Brain pericyte (primary cell): ENCODE results near the gene BRAT1.

Source experiments
- DNase-seq: peaks from one replicate; pipeline ENCODE4 v3.0.0-alpha.2; 2012; ENCODE audit warnings: low read depth, low spot score

BRAT1 gene

DNA sequence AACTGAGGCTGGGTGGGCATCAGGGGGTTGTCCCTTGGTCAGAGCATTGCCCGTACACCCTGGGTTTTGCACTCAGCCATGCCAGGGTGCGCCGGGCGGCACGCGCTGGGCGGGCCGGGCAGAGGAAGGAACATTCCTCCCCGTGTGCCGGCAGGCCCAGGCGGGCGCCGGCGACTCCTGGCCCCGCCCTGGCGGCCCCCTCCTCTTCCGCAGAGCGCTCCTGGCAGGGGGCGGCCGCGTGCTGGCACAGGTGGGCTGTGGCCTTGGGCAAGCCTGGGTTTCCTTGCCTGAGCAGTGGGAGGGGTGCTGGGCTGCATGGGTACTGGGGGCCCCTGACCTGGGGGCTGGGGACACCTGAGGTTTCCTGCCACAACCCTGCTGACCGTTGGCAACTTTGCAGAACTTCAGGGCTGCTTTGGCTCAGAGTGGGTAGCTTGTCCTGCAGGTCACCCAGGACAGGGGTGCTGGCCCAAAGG lies 31.8 kb downstream of the BRAT1 start:
- DNase-seq = no peak

DNA sequence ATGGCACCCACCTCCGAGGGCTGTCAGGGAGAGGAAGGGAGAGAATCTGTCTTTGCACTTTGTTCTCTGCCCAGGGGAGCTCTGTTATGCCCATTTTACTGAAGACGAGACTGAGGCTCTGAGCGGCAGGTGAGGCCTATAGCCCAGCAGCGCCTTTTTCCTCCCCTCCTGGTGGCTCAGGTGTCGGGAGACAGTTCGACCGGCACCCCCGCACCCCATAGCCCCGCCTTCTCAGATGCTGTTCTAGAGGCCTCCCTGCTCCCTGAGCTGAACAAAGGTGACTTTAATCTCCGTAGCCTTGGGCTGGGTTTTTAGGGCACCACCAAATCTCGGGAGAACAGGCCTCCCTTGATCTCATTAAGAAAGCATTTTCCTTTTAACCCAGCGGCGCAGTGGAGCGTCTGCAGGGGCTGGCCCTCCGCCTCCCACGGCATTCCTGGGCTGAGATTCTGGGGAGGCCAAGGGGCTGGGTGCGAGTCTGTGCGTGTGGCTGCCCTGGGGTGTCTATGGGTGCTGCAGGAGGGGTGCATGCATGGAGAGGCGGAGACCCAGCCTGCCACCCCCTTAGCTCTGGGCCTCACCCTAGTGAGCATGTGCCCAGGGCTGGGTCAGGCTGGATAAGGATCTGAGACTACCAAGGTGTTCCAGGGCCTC lies 32.4 kb downstream of the BRAT1 start:
- DNase-seq = no peak

DNA sequence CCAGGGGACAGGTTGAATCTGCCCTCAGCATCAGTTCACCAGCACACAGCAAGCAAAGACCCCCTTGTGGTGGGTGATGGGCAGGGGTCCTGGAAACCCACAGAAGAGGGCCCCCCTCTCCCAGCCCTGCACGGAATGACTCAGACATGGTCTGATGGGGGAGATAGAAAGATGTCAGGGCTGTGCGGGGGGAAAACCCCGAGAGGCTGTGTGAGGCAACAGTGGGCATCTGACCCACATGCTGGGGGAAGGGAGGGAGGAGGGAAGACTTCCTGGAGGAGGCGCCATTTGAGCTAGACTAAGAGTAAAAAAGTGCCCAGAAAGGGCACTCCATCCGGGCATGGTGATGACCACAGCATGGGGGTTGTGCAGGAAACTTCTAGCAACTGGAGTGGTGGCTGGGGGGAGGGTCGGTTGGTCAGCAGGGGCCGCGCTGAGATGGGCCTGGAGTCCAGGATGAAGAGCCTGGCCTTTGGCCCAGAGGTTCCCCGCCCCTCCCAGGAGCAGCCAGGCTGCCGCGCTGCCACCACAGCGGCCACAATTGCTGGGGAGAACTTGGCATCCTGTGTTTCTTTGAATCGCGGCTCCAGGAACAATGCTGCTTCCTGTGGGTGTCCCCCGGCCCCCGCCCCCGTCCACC lies 33.3 kb downstream of the BRAT1 start:
- DNase-seq = no peak

DNA sequence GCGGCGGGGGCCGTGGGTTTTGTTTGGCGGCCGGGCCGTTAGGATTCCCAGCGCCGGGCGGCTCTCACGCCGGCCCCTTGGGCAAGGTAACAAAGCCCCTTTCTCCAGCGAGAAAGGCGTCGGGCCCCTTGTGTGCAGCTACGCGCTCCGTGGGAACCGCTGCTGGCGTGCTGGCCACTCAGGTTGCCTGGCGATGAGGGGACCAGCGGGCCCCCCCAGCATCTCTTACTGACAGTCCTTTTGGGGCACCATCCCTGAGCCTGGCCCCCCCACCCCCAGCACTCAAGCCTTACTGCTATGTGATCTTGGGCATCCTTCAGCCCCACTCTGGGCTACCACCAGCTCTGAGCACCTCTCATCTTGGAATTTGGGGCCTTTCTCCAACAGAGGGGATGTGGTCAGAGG lies 34.0 kb downstream of the BRAT1 start:
- no peak for DNase-seq

DNA sequence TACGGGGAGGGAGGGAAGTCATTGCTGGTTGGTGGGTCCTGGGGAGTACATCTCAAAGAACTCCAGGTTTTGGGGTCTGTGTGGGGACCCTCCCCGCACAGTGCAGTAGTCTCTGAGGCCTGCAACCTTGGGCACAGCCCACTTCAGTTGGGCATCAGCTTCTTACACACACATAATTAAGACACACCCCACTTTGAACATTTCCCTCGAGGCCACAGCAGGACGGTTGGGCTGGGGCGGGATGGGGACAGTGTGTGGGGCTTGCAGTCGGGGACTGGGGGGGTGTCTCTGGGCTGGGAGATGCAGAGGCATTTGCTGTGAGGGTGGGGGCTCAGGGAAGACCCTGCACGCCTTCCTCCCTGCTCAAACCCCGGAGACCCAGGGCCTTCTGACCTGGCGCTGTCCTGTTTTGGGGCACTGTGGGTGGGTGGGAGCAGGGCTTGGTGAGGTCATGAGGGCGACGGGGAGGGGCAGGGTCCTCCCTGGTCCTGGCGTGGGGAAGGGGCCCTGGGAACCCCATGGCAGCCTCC lies 34.5 kb downstream of the BRAT1 start:
- no peak for DNase-seq

DNA sequence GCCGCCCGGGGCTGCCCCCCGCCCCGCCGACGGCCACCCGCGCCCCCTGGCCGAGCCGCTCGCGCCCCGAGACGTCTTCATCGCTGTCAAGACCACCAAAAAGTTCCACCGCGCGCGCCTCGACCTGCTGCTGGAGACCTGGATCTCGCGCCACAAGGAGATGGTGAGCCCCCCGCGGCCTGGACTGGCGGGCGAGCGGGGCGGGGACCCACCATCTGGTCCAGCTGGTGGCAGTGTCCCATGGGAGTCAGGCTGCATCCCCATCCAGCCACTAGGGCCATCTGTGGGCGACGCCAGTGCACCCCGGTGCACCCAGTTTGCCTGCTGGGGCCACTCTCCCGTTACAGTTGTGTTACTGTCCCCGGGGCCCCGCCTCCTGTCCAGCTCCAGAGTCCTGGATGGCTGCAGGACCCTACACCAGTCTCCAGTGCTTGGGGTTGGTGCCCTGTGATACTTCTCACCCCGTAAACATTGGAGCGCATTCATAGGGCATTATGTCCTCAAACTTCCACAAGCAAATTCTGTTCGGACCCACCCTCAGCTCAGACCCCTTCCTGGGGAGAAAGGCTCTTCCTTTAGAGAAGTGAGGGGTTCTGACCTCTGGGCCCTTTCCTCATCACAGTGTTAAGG lies 35.1 kb downstream of the BRAT1 start:
- no peak for DNase-seq

DNA sequence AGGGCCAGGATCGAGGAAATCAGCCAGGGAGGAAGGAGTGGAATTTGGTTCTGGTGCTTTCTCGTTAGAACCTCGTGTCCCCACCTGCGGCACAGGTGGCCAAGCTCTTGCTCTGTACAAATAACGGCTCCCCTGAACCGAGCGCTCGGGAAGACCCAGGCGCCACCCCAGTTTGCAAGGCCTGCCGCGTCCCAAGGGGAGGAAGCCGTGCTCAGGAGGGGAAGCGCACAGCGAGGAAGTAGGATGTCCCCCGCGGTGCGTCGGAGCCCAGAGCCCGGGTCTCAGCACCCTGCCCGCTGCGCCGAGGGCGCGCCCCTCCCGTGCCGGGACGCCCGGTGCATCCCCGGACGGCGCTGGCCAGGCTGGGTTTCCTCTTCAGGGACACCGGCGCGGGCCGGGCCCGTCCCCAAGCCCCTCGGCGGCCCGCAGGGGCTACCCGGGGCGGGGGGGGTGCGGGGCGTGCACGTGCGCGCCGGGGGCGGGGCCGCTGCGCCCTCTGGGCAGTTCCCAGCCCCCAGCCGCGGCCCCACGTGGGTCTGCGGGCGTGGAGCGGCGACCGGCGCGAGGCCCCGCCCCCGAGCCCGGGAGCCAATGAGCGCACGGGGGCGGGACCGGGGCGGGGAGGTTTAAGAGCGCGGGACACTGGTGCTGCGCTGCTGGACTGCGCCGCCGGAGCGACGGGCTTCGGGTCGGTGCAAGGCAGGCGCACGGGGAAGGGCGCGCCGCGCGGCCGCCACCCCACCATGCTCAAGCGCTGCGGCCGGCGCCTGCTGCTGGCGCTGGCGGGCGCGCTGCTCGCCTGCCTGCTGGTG lies 36.0 kb downstream of the BRAT1 start, which contains the start of gene LFNG:
TSS of gene LFNG (plus strand) at position 656 of the 812 bp plus-strand sequence. CDS start at position 744, 88 bp downstream.
- DNase-seq = no peak

DNA sequence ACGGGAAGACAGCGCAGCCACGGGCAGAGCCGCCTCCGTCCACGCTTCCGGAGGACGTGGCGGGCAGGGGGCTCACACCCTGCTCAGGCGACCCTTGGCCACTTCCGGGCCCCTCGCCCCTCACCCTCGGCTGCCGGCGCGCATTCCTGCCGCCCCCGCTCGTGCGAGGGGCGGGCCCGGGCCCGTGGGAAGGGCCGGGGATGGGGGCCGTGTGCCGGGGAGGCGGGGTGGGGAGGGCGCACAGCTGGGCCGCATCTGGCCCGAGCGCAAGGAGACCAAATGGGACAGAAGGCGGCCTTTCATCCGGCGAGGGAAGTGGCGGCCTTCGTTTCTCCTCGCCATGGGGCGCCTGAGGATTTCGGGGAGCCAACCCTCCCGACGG lies 36.6 kb downstream of the BRAT1 start:
- DNase-seq = no peak

DNA sequence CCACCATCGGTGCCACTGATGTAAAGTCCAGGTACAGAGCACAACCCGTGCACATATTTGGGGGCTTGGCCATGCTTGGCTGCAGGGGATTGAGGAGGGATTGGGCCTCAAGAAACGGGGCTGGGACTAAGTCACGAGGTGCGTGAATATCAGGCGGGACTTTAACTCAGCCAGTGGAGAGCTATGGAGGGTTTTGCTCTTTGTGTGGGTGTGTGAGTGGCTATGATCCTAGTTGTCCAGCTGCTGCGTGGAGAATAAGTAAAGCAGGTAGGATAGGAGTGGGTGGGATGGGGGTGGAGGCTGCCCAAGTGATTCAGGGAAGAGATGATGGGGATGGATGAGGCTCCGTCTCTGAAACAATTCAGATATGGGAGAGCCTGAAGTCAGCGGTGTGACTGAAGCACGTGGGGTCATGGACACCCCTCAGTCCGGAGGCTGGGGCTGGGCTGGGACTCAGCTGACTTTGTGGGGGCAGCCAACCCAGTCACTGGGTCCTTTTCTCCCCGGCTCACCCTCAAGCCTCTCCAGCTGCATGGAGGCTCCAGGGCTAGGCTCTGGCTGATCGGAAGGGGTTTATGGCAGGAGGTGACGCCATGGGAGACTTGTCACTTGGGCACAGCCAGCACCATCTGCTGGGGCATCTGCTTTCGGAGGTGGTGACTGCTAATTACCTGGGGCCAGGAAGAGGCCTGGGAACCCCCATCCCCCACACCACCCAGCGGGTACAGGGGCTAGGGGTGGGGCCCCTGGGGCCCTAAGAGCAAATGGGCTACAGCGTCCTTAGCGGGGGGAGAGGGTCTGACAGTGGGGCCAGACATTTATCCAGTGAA lies 37.4 kb downstream of the BRAT1 start:
- DNase-seq = no peak

DNA sequence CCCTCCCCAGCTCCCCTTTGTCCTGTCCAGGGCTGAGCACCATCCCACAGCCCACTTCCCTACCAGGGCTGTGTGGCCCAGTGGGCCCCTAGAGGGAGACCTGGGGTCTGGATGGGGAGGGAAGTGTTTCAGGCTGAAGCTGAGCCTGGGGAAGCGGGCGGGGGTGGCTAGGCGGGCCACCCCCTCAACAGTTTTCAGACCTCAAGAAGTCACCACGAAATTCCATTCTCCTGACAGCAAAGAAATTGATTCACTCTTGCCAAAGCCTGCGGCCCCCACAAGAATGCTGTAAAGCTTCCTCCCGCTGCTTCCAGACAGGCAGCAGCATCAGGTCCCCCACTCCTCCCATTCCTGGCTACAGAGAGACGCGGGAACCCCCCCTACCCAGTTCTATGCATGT lies 38.3 kb downstream of the BRAT1 start:
- no peak for DNase-seq

DNA sequence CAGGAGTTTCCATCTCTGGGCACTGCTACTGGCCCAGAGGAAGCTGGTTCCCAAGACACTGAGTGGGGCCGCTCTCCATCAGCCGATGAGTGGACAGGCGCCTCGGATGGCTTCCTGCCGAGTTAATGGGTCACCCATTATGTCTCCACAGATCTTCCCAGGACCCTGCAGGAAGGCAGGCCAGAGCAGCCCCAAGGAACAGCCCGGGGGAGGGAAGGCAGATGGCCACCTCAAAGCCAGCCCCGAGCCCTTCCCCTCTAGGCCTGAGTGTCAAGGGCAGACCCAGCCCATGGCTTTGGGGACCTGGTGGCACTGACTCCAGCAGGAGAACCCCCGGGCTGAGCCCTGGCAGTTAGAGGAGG lies 39.1 kb downstream of the BRAT1 start:
- DNase-seq = no peak

DNA sequence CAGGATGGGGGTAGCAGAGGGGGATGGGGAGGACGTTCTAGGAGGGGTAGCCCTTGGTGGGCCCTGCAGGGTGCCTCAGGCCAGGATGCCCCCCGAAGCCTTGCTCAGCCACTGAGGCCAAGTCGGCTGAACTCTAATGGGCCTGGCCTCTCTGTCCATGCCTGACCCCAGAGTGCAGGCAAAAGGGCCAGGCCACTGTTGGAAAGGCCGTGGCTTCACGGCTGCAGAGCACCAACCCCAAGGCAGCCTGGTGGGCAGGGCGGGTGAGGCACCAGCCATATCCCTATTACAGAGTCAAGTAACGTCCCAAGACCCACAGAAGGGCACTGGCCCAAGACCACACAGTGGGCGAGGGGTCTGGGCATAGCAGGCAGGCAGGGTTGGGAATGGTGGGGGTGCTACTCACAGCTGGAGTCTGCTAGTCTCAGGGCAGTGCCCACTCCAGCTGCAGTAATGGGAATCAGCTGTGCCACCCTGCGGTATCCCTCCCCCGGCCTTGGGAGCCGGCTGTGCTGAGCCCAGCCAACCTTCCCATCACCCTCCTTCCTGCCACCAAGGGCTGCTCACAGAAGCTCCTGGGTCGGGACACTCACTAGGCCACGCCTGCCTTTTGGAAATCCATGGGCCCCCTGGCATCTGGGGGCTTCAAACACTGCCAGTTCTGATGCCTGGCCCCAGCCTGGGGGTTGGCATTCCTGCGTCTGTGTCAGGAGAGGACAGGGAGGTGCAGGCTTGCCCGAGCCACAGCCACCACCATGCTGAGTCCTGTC lies 39.7 kb downstream of the BRAT1 start:
- DNase-seq = no peak

DNA sequence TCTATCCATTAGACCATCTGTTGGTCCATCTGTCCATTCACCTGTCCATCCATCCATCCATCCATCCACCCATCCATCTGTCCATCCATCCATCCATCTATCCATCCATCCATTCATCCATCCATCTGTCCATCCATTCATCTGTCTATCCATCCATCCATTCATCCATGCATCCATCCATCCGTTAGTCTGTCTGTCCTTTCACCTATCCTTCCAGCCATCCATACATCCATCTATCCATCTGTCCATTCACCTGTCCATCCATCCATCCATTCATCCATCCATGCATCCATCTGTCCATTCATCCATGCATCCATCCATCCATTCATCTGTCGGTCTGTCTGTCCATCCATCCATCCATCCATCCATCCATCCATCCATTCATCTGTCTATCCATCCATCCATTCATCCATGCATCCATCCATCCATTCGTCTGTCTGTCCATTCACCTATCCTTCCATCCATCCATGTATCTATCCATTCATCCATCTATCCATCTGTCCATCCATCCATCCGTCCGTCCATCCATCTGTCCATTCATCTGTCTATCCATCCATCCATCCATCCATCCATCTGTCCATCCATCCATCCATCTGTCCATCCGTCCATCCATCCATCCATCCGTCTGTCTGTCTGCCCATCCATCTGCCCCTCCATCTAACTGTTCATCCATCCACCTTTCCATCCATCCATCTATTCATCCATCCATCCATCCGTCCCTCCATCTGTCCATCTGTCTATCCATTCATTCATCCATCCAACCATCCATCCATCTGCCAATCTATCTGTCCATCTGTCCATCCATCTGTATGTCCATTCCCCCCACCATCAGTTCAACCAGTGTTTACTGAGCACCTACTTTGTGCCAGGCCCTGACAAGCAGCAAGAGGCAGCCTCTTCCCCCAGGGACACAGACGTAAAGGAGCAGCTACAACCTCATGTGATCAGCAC lies 40.6 kb downstream of the BRAT1 start:
- no peak for DNase-seq

DNA sequence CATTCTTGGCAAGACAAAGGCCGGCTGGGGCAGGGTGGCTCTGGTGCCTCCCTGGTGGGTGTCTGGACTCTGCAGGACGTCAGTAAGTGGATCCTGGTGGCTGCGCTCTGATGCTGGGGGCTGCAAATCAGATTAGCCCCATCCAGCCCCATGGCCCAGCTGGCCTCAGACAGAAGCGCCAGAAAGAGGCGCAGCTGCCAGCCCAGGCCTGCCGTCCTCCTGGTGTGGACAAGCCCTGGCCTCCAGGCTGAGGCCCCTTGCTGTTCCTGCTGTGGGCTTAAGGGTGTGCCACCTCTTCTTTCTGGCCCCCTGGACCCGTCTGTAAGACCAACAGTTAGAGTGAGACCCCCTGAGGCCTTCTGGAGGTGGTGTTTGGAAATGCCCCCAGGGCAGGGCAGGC lies 41.6 kb downstream of the BRAT1 start:
- DNase-seq = no peak

DNA sequence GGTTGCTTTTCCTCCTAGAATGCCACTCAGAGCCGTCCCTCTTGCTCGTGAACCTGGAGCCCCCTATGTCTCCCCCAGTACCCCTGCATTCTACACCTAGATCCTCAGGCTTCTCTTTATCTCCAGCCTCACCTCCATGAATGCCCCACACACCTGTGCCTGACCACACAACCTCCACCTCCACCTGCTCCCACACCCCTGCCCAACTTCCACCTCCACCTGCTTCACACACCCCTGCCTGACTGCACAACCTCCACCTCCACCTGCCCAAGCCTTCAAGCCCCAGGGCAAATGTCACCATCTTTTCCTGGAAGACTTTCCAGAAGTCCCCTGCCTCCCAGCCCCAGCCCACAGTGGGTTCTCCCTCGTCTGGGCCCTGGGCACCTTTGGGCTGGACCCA lies 42.6 kb downstream of the BRAT1 start:
- DNase-seq = no peak

DNA sequence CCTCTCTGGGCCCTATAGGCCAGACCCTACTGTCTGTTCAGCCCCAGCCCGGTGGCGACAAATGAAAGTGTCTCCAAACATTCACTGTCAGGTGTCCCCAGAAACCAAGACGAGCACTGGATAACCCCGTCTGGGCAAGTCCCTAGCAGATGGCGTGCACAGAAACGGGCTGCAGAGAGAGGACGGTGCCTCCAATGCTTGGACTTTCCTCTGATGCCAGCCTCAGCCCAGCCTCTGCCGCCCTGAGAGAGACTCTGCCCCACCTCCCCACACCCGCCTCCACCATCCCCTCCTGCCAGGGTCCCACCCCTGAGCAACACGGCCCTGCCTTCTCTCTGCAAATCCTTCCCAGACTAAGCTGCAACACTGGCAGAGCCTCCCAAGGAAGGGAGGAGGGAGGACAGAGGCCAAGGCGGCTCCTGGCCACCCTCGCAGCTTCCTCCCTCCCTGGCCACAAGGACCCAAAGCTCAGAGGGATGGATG lies 43.1 kb downstream of the BRAT1 start:
- DNase-seq = no peak

DNA sequence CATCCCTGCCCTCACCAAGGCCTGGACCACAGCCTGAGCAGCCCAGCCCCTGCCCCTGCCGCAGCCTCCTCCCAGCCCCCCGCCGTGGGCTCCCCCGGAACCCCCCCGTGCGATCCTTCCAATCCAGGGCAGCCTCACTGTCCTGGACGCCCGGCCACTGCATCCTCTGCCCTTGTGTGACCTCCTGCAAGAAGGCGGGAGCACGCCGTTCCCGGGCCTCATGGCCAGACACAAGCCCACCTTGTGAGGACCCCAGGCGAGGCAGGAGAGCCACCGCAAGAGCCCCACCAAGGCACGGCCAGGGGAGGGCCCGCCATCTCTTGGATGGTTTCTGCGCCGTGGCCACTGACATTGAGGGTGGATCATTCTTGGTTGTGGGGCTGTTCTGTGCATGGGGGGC lies 43.6 kb downstream of the BRAT1 start:
- no peak for DNase-seq

DNA sequence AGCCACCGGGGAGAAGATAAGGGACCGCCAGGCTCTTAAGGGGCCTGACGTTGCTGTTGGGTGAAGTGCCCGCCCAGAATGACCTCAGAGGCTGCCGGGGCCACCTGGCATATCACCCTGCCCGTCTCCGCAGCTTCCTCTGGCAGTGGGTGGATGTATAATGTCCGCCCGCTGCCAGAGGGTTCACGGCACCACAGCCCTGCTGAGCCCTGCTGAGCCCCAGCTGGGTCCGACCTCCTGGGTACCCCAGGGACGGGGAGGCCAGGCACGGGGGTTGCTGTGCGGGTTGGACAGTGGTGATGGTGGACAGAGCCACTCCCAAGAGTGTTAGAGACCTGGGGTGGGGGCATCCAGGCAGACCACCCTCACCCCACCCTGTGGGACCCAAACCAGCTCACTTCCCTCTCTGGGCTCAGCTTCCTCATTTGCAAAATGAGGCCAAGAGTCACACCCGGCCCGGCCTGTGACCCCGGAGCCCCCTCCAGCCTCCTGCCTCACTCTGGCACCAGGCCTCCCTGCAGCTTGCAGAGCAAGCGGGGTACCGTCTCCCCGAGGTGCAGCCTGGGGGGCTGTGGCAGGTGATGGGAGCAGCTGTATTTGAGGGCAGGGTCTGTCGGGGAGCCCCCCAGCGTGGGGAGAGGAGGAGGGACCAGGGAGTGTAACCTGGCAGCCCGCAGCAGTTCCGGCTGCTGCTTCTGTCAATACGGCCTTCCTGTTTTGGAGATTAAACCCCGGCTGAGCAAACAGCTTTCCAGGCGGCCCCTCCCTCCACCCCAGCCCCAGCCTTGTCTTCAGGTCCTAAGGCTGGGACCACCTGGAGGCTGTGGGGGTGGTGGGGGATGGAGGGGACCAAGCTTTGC lies 44.2 kb downstream of the BRAT1 start:
- DNase-seq = no peak
